Activated effector memory CD4-positive, alpha-beta T cell treated with anti-CD3 and anti-CD28 coated beads, Interleukin-2, amount 50 U/mL, for 16 hours (primary cell): ENCODE data around the gene ERC1.
"Not testable (repeated sequence)": the region's sequence is repeated elsewhere in the genome, so short reads cannot be mapped to it uniquely, and the experiment has no call there.

Experiments
- DNase-seq: peaks from one replicate; pipeline ENCODE4 v3.0.0-alpha.2; 2020

Gene ERC1

DNA sequence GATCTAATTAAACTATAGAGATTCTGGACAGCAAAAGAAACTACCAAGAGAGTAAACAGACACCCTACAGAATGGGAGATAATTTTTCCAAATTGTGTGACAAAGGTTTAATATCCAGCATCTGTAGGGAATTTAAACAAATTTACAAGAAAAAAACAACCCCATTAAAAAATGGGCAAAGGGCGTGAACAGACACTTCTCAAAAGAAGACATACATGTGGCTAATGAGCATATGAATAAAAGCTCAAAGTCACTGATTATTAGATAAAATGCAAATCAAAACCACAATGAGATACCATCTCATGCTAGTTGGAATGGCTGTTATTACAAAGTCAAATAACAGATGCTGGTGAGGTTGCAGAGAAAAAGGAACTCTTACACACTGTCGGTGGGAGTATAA is 309.4 kb downstream of the ERC1 start:
- no peak for DNase-seq

DNA sequence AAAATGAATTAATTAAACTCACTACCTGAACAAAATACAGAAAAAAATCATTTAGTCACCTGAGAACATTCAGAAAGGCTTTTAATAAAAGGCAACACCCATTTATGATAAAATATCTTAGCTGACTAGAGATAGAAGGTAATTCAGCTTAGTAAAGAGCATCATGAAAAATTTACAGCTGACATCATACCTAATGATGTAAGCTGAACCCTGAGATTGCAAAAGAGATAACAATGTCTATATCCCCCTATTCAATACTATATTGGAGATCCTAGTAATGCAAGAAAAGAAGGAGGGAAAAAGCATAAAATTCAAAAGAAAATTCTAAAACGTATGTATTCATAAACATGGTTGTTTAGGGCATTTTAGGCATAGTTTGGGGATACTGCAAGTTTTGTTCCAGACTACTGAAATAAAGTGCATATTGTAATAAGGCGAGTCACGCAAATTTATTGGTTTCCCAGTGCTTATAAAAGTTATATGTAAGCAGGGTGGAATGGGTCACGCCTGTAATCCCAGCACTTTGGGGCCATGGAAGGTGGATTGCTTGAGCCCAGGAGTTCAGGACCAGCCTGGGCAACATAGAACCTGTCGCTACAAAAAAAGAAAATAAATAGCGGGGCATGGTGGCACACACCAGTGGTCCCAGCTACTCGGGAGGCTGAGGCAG is 311.3 kb downstream of the ERC1 start:
- DNase-seq, result no peak

DNA sequence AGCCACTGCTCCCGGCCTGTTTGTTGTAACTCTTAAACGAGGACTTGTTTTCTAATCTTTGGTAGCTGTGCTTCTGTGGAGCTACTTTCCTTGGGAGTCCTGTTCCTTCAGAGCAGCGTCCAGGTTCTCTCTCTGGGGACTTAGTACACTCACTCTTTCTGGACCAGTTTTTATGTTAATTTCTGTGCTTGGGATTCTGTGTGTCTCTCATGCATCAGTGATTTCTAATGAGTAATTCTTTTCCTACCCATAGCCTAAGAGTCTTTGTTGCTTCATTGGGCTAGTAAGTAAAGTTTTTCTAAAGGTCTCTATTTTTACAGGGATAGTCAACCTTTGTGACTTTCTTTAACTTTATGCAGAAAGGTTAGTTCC is 314.0 kb downstream of the ERC1 start:
- DNase-seq, result no peak

DNA sequence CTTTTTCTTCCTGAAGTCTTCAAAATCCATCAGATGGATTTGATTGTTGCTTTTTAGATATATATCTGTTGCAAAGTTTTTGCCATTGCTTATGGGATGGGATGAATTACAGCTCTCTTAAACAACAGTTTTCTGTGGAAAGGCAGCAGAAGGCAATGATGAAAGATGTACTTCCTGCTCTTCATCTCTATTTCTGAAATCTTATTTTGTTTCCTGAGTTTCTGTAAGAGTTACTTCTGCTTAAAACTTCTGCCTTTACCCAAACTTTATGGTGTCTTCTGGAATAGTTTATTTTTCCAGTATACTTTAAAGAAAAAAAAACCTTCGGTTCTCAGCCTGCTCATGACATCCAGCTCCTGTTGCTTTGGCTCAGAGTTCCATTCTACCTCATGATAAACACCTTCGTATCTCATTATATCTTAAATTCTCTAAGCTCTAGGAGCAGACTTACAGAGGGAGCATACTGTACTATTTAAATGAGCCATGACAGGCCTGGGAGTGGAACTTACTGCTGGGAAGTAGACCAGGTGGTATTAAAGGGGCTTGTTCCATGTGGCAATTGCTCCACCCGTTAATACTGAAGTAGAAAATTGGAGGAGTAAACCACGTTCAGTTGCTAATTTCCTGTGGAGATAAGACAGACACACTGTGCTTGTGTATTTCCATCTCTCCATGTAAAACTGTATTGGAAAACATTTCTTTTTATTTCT is 314.9 kb downstream of the ERC1 start:
- DNase-seq, result no peak

DNA sequence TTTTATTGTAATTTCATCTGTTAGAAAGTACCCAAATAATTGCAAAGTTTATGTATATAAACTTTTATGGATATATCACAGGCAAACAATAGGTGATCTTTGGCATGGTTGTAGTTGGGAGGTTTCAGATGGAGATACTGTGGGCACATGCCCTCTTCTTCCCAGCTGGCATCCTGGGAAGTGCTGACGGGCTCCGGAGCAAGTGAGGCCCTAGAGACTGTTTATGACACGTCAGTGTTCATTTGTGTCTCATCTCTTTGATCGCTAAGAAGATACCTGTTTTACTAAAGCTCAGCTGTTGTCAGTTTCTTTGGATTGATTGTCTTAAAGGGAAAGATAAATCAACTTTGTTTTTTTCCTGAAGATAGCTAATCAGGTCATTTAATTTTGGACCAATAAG is 315.8 kb downstream of the ERC1 start:
- no peak for DNase-seq

DNA sequence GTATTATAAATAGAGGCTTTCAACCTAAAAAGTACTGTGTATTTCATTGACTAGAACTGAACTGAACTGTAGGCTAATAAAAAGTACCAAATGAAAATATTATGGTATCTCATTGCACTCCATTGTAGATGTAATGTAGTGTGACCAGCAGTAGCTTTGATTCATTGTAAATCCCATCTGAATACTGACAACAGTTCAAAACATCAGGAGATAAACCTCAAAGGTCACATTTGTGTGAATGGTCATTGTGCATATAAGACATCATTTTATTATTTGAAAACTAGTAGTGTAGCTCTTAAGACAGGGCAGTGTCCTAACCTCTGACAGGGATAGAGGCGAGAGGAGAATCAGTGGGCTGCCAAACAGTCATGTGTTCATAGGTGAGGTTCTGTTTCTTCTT is 316.8 kb downstream of the ERC1 start:
- no peak for DNase-seq

DNA sequence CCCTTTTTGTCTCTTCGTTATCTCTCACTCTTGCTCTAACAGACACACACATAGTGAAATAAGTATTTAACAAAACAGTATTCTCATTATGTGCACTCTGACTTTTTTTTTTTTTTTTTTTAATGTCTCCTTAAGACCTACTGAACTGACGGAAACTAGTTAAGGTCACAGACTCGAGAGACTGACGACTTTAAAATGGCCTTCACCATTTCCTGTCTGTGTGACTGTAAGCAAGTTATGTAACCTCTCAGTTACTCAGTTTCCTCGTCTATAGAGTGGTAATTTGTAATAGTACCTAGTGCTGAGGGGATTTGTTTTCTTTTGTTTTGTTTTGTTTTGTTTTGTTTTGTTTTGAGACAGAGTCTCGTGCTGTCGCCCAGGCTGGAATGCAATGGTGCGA is 318.6 kb downstream of the ERC1 start:
- no peak for DNase-seq

DNA sequence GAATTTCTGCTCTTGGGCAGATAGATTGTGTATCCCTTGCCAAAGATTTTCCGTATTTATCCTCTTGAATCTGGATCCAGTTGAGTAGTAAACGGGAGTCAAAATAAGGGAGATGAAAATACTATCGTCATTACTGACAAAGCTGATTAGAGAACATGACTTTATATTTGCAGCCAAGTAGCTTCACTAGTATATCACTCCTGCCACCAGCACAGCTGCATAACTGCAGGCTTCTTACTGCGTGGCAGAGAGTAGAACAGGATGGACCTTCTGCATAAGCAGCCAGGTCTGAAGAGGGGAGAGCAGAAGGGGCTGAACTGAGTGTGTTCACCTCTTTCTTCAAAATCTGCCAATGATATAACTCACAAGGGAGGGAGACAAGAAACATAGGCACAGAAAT is 319.6 kb downstream of the ERC1 start:
- no peak for DNase-seq

DNA sequence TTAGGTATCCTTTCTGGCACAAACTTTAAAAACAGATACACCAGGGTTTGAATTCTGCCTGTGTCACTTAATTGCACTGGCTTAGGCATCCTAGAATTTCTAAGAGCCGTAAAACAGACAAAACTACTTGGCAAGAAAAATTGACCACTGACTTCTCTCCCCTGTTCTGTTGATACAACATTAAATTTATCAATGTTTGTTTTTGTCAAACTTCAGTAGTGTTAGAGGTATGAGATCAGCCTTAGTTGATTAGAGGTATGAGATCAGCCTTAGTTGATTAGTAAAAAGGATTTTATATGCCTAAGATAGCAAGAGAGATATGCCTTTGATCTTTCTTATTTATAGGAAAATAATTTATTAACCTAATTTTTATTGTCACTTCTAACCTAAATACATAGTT is 320.1 kb downstream of the ERC1 start:
- no peak for DNase-seq

DNA sequence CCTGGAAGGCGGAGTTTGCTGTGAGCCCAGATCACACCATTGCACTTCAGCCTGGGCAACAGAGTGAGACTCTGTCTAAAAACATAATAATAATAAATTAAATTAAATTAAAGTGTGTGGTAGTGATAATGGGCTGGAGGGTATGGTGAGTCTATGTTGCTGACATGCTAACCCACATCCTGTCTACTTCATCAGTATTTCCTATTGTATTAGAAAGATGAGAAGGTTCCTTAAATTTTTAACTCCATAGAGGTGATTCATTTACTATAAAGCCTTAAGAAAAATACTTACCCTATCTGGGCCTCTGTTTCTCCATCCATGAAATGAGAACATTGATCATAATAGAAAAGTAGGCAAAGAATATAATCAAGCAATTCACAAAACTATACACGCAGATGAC is 322.9 kb downstream of the ERC1 start:
- no peak for DNase-seq

DNA sequence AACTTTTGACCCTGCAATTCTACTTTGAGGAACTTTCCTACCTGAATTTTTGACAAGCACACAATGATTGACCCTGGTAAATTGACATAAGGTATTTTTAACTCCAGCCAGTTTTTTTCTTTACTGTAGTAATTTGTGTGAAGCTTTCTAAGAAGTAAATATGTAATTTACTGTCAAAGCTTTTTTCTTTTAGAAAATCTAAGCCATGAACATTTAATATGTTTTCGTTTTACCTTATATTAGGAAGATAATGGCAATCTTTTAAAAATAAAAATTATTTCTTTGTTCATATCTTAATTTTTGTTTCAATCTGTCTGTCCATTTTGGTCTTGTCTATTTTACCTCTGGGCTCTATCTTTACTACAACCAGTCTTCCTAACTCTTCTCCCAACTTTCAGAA is 323.5 kb downstream of the ERC1 start:
- no peak for DNase-seq

DNA sequence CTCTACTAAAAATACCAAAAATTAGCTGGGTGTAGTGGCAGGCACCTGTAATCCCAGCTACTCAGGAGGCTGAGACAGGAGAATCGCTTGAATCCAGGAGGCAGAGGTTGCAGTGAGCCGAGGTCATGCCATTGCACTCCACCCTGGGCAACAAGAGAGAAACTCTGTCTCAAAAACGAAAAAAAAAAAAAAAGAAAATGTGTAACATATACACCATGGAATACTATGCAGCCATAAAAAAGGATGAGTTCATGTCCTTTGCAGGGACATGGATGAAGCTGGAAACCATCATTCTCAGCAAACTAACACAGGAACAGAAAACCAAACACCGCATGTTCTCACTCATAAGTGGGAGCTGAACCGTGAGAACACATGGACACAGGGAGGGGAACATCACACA is 326.0 kb downstream of the ERC1 start:
- not testable (repeated sequence) for DNase-seq

DNA sequence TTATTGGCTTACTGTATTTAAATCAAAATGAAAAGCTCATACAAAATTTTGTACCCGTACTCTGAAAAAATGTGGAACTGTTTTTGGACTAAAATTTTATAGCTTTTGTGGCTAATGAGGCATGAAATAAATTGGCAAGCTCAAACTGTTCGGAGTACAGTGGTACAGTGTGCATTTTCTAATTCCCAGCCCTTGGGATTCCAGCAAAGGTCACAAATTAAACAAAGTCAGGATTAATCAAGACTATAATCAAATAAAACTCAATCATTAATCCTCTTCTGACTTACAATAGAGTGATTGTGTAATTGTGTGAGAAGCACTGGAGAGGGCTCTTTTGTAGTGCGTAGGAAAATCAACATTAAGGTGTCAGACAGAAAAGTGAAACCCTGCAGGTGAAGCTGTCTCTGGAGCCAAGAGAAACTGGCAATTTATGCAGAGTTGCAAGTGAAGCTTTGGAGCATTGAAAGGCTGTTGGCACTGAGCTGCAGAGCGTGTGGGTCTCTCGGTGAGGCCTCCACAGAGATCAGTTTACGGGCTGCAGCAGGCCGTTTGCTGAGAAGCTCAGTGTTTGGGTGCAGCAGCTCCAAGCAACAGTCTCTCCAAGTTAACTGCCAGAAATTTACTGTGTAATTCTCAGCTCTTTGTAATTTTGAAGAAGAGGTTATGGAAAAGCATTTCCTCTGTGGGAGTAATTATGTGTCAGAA is 327.5 kb downstream of the ERC1 start:
- no peak for DNase-seq

DNA sequence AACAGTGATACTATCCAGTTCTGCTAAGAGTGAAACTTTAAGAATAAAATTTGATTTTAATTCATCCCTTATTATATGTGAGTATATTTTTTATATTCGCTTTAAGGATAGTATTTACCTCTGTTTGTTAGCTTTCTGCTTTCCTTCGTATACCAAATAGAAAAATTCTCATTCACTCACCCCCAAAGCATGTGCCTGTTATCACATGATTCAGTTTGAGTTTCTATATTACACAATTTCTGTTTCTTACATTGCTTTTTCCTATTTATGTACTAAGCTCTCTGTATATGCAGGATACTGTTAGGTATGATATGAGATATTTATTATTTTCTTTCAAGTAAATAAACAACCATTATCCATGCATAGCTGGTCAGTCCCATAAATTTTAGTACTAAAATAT is 328.2 kb downstream of the ERC1 start:
- DNase-seq, result no peak

DNA sequence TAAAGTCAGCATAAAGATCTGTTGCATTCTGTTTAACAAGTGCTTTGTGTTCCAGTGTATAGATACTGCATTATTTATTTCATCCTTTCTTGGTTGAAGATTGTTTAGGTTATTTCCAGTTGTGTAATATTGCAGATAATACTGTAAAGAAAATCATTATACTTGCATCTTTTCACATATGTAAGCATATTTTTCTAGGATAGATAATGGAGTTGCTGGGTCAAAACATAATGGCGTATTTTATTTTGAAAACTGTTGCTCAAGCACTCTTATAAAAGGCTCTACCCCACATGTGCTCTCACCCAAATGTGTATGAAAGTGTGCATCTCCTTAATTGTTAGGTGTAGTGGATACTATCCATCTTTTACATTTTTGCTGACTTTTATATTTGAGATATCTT is 329.0 kb downstream of the ERC1 start:
- DNase-seq, result no peak

DNA sequence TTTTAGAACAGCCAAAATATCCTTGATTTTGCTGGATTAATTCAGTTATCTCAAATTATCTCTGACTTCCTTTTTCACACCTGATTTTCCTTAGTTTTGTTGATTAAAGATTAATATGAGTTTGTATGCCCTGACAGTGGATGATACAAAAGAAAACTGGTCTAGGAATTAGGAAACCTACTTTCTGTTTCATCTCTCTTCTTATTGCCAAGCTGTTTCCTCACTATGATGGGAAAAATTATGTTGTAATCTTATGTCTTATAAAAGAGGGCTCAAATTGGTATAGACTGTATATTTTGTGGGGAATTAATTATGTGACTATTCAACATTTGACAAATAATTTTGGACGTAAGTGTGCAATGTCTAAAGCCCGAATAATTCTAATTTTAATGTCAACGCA is 331.8 kb downstream of the ERC1 start:
- DNase-seq, result no peak

DNA sequence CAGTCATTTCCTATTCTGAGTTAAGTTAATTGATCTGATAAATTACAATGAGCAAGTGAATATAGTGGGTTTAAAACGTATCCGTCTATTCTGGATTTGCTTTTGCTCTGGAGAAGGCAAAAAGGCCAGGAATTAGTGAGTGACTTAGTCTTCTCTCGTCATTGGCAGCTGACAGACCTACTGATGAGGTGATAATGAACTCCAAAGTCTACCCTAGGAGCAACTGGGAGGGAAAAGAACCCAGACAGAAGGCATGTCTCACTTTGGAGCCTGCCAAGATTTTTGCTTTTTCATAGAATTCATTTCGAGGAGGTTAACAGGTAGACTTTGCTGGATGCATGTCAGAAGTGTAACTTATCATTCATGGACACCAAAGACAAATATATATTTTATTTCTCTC is 333.1 kb downstream of the ERC1 start:
- DNase-seq, result no peak

DNA sequence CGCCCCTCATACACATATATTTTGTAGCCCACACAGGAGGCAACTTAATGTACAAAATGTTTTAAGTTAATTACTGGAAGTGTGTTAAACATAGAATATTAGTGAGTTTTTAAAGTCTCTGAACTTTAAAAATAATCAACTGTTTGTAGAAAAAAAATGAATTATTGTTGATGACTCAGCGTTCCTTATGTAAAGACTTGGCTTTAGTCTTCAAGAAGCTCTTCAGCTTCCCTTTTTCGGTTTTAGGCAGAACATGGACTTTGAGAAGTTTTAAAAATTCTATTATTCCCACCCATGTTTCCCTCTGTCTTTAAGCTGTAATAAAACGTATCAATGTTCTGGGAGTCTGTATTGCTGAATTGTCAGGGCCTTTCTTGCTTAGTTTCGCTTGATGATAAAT is 333.9 kb downstream of the ERC1 start:
- no peak for DNase-seq

DNA sequence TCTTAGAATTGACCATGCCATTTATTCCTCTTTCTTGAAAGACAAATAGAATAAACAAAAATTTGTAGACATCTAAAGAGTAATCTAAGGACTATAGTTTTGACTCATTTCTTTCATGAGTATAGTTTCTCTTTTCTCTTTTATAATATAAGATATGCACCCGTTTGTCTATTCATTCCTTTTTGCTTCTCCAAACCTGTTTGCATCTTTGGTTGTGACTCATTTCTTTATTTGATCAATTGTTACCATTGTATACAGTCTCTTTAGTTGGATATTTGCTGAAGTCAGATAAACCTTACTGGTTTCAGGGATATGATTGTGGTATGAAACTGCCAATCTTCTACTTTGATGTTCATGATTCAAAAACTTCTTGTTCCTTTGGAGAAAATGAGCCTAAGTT is 334.6 kb downstream of the ERC1 start:
- DNase-seq, result no peak

DNA sequence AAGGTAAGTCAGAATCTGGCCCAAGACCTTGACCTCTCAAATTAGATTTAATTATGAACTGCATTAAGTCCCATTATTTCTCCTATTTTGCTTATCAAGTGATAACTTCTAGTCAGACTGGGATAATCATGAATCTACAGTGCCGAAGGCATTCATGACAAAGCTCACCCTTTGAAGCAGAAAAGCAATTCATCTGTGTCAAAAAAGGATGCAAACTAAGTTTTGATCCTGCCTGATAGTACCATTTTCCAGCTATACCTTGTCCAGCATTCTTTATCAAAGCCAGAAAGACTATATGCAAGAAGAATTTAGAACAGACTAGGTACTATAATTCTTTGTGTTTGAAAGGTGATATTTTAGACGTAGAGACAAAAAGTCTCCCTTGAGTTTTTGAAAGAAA is 335.2 kb downstream of the ERC1 start:
- no peak for DNase-seq

DNA sequence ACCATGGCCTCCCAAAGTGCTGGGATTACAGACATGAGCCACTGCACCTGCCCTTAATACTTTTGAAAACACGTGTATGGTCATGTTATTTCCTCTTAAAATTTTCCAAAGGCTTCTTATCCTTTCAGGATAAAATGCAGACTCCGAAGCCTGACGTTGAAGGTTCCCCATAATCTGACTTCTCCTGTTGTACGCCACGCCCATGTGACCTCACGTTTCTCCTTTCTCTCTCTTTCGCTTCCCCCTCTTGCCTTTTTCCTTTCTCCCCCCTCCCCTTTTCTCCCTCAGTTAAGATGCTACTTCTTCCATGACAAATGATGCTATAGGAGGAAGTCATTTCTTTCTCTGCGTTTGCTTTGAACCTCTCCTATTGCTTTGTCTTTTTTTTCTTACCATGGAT is 337.4 kb downstream of the ERC1 start:
- no peak for DNase-seq

DNA sequence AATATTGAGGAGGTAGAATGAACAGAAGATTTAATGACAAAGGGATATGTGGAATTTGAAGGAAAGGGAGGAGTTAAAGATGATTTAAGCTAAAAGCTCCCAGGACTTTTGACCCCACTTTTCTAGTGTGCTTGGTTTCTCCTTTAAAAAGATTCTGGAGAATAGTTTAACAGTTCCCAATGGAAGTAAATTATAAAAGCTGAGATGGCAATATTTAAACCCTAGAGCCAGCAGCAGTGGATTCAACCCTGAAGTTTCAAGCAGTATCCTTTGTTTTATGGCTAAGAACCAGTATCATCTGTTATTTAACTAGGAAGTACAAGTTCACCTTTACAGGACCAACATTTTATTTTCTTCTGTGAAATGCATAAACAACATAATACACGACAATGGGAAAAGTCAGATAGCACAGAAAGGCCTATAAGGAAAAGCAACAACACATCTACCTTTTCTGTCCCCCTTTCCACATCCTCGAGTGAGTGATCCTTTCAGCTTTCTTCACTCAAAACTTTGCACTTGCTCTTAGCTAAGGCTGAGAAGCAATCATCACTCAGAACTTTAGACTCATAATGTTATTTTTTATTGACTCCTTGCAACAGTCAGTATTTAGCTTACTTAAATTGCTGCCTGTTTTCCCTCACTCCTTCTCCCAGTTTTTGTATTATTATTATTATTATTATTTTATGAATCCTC is 338.9 kb downstream of the ERC1 start:
- no peak for DNase-seq

DNA sequence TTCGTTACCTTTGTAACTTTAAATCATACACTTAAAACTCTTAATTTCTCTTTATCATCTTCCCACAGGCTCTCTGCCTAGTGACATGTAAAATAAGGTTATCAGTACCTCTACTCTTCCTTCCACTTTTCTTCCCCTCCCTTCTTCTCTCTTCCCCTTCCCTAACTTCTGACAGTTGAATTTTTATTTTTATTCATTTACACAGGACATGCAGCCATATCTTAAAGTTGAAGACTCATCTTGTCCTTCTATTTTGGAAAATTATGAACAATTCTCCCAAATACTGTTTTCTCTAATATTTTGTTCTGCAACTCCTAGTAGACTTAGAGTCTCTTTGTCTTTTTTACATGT is 339.4 kb downstream of the ERC1 start:
- no peak for DNase-seq

DNA sequence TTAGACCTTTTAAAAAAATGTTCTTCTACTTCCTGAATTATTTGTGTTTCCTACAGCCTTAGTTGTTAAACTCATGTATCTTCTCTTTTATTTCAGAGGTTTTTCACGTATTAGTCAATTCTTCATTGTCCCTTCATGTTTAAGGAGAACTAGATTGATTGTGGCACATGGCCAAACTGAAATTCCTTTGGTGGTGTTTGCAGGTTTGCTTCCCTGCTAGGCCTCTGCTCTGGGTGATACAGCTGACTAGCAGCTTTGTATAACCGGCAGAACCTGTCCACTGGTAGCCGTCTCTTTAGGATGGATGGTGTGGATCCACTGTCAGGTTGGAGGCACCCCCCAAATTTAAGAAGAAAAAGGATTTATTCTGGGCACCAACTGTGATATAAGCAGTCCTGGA is 341.3 kb downstream of the ERC1 start:
- DNase-seq, result no peak
